HG03460 (cell line): ENCODE data around the gene PLXNC1.

Experiments used
- ATAC-seq: cut with Tn5 transposase; IDR thresholded peaks from one replicate; pipeline ENCODE4 v1.9.1; 2021; ENCODE audit not compliant: unreplicated experiment

The PLXNC1 gene

GRCh38 chr12:94326727-94327126, 178.3 kb downstream of the PLXNC1 start:
- ATAC-seq = no peak

- no peak for ATAC-seq
These were observed 179.4 kb downstream of the PLXNC1 start for GRCh38 chr12:94327809-94328208.

GRCh38 chr12:94329366-94329765, 181.0 kb downstream of the PLXNC1 start:
- ATAC-seq = no peak

- no peak for ATAC-seq
These were observed 185.0 kb downstream of the PLXNC1 start for GRCh38 chr12:94333396-94333795.

GRCh38 chr12:94336211-94336925, 188.0 kb downstream of the PLXNC1 start:
- ATAC-seq = no peak

GRCh38 chr12:94338006-94338794, 189.8 kb downstream of the PLXNC1 start:
- no peak for ATAC-seq

- no peak for ATAC-seq
These were observed 192.2 kb downstream of the PLXNC1 start for GRCh38 chr12:94340573-94340972.

GRCh38 chr12:94353130-94353529, 204.8 kb downstream of the PLXNC1 start:
- no peak for ATAC-seq
